CD14-positive monocyte (primary cell): ENCODE results near the gene PLG. TPM values are rescaled to one million over a fixed set of nuclear protein-coding genes. Genes with fewer than 3 reads are reported as not detected.
"Not testable (repeated sequence)": the region's sequence is repeated elsewhere in the genome, so short reads cannot be mapped to it uniquely, and the experiment has no call there.

Experiments used
- DNase-seq, 3 donors: peaks; one replicate each; pipeline ENCODE4 v3.0.0-alpha.2; 2011 to 2022
- H2AFZ ChIP-seq: 2 replicates; pipeline ENCODE4 v1.6.0; 2012; ENCODE audit warnings: mild to moderate bottlenecking, low read depth, low read length, inconsistent platforms; ENCODE audit not compliant: insufficient read depth, poor library complexity, severe bottlenecking
- H3K27ac ChIP-seq, 2 donors: 1 replicate in 1 of 2; 2 replicates in 1 of 2; pipeline ENCODE4 v1.5.1; 2012 to 2013; ENCODE audit warnings: low read length in 2 of 2, control low read depth in 1 of 2, inconsistent platforms in 1 of 2, low read depth in 1 of 2, mild to moderate bottlenecking in 1 of 2
- H3K27me3 ChIP-seq, 2 donors: one replicate each; pipeline versions ENCODE4 v1.6.0 to v1.6.1; 2011 to 2013; ENCODE audit warnings: low read length in 2 of 2; ENCODE audit not compliant: control insufficient read depth in 2 of 2, insufficient read depth in 2 of 2
- H3K36me3 ChIP-seq, 2 donors: replicated peaks in 1 of 2; 1 replicate in 1 of 2; 2 replicates in 1 of 2; pipeline versions ENCODE4 v1.5.1 to v1.6.1; 2012 to 2013; ENCODE audit warnings: low read length in 2 of 2, control low read depth in 1 of 2, inconsistent platforms in 1 of 2, mild to moderate bottlenecking in 1 of 2; ENCODE audit not compliant: insufficient read depth in 2 of 2, control insufficient read depth in 1 of 2
- H3K4me1 ChIP-seq, 2 donors: 1 replicate in 1 of 2; 2 replicates in 1 of 2; pipeline versions ENCODE4 v1.5.1 to v1.6.1; 2012 to 2013; ENCODE audit warnings: low read length in 2 of 2, control low read depth in 1 of 2, inconsistent platforms in 1 of 2, mild to moderate bottlenecking in 1 of 2, moderate library complexity in 1 of 2; ENCODE audit not compliant: insufficient read depth in 2 of 2, control insufficient read depth in 1 of 2
- H3K4me2 ChIP-seq: replicated peaks from 2 replicates; pipeline ENCODE3; 2012; ENCODE audit warnings: low read length, moderate library complexity, mild to moderate bottlenecking; ENCODE audit not compliant: poor library complexity, severe bottlenecking; ENCODE audit errors: extremely low read depth
- H3K4me3 ChIP-seq, 3 experiments: fragments of 200-600 bp in 1 of 3; sonication (generic) in 1 of 3; replicated peaks in 1 of 3; 1 replicate in 2 of 3; 2 replicates in 1 of 3; pipeline ENCODE4 v1.5.1; 2011 to 2013; ENCODE audit warnings: low read length in 3 of 3, mild to moderate bottlenecking in 3 of 3, control low read depth in 2 of 3, low read depth in 2 of 3, inconsistent platforms in 1 of 3, moderate library complexity in 1 of 3
- H3K79me2 ChIP-seq: 2 replicates; pipeline ENCODE4 v1.6.0; 2012; ENCODE audit warnings: mild to moderate bottlenecking, control low read depth, inconsistent platforms, low read length, moderate library complexity; ENCODE audit not compliant: insufficient read depth
- H3K9ac ChIP-seq: 2 replicates; pipeline ENCODE4 v1.6.0; 2017; ENCODE audit warnings: low read length, mild to moderate bottlenecking; ENCODE audit not compliant: insufficient read depth, poor library complexity, severe bottlenecking
- H3K9me3 ChIP-seq, 2 donors: replicated peaks in 1 of 2; 1 replicate in 1 of 2; 2 replicates in 1 of 2; pipeline versions ENCODE4 v1.5.1 to v1.6.1; 2012 to 2013; ENCODE audit warnings: low read length in 2 of 2, control low read depth in 1 of 2; ENCODE audit not compliant: control insufficient read depth in 1 of 2, insufficient read depth in 1 of 2
- H4K20me1 ChIP-seq: 2 replicates; pipeline ENCODE4 v1.6.0; 2012; ENCODE audit warnings: mild to moderate bottlenecking, low read length, control low read depth, moderate library complexity; ENCODE audit not compliant: insufficient read depth
- H3K27ac Mint-ChIP-seq, 7 donors: one replicate each; pipeline ENCODE4 v1.8.0; 2020; ENCODE audit warnings: mild to moderate bottlenecking in 7 of 7, mixed read lengths in 7 of 7, moderate library complexity in 6 of 7, inconsistent platforms in 2 of 7
- H3K27me3 Mint-ChIP-seq, 3 donors: one replicate each; pipeline ENCODE4 v1.8.0; 2021 to 2022; ENCODE audit warnings: low read depth in 3 of 3, mild to moderate bottlenecking in 3 of 3, mixed read lengths in 3 of 3, moderate library complexity in 3 of 3, inconsistent platforms in 1 of 3
- H3K36me3 Mint-ChIP-seq, 2 donors: one replicate each; pipeline ENCODE4 v1.8.0; 2020; ENCODE audit warnings: mixed read lengths in 2 of 2, inconsistent platforms in 1 of 2, mild to moderate bottlenecking in 1 of 2
- H3K4me1 Mint-ChIP-seq: one replicate; pipeline ENCODE4 v1.8.0; 2020; ENCODE audit warnings: mild to moderate bottlenecking, mixed read lengths
- H3K4me3 Mint-ChIP-seq, 2 donors: one replicate each; pipeline ENCODE4 v1.8.0; 2020; ENCODE audit warnings: mild to moderate bottlenecking in 2 of 2, mixed read lengths in 2 of 2, moderate library complexity in 1 of 2
- H3K9me3 Mint-ChIP-seq, 7 donors: one replicate each; pipeline ENCODE4 v1.8.0; 2020 to 2022; ENCODE audit warnings: mixed read lengths in 7 of 7, mild to moderate bottlenecking in 6 of 7, moderate library complexity in 6 of 7, inconsistent platforms in 2 of 7
- WGBS: methylation state at CpG from one replicate; pipeline ENCODE4 v1.1.5; 2013; ENCODE audit warnings: missing lambda C conversion rate; ENCODE audit not compliant: insufficient coverage; 5-methylcytosine and 5-hydroxymethylcytosine counted together
- intact Hi-C, 2 donors: fragments of 100-400 bp; cut with micrococcal nuclease; formaldehyde crosslinking; loops; one replicate each; pipeline versions ENCODE4 v1.15.0 to v1.15.1; 2023
- polyA plus RNA-seq, 3 donors: library from polyadenylated mRNA; depleted of rRNA in 1 of 3; unstranded in 2 of 3; stranded (reverse) in 1 of 3; fragments of 300-500 nt in 2 of 3; fragments of >200 nt in 1 of 3; fragmentation: Illumina TruSeq in 2 of 3; gene quantifications; 1 replicate in 2 of 3; 2 replicates in 1 of 3; pipeline ENCODE4 v1.2.3, GENCODE V29; 2012 to 2021
- TF ChIP-seq, protein P1 (sequence below): fragments of 200-600 bp; IDR thresholded peaks from one replicate; pipeline ENCODE4 v1.8.0; 2022; ENCODE audit warnings: antibody characterized with exemption, mild to moderate bottlenecking

Gene PLG
- polyA plus RNA-seq, 3 donors: not detected

DNA sequence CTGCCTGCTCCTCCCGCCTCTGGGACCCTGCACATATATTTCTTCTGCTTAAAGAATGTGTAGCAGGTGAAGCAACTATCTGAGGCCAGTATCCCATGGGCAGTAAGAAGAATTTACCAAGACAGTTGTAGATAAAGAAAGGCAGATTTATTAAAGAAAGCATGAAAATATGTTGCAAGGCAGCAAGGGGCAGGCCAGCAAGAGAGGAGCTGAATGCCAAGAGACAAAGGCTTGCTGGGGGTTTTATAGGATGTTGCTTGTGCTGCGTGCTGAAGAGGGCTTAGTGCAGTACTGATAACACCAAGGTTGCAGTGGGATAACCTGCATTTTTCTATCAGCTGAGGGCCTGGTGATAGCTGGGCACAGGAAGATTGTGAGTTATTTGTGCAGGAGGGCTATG is 6.4 kb upstream of the PLG start:
- H3K4me3 Mint-ChIP-seq, H3K27me3 Mint-ChIP-seq: not testable (repeated sequence)

DNA sequence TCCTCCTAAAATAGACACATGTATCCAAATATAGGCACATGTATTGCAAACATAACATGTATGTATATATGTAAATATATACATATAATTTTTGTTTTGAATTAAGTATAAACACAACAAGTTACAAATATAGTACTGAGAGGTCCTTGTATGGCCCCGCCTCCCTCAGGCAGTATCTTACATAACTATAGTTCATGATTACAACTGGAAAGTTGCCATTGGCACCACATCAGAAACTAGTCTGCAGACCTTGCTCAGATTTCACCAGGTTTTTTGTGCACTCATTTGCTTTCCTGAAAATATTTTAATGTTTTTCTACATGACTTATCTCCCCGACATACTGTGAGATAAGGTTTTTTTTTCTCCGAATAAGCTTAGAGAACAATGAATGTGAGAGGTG is 5.2 kb upstream of the PLG start:
- DNase-seq: not testable (repeated sequence)

More for the DNA sequence above, 6.4 kb upstream of the PLG start:
- H3K9me3 ChIP-seq, H3K27ac Mint-ChIP-seq, H3K9ac ChIP-seq, H3K4me2 ChIP-seq, H3K27me3 ChIP-seq, intact Hi-C loops, H3K27ac ChIP-seq, H4K20me1 ChIP-seq, H2AFZ ChIP-seq, H3K4me1 ChIP-seq, H3K4me1 Mint-ChIP-seq, H3K4me3 ChIP-seq, DNase-seq, H3K36me3 ChIP-seq, H3K36me3 Mint-ChIP-seq, H3K79me2 ChIP-seq: not testable (repeated sequence)
- 89% methylated on average over 1 of the region's 2 CpGs for WGBS
- peaks cover 0 to 12% (median 6%) of the 10 kb centered on the region in 7 donors for H3K9me3 Mint-ChIP-seq

DNA sequence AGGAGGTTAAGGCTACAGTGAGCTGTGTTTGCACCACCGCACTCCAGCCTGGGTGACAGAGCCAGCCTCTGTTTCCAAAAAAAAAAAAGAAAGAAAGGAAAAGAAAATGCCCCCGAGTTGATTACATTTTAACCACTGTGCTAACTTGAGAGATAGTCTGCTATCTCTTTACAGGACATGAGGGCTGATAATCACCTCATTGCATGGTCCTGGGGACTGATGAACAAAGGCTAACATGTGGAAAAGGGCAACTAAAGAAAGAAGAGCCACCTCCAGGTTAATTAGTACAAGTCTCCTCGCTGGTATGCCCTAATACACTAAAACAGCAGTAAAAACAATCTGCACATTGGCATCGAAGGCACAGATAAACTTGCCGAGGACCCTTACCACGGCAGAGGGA is 4.2 kb upstream of the PLG start:
- no peak overlapping the region for H3K4me3 Mint-ChIP-seq
- intact Hi-C loops: no loop called here
- TF ChIP-seq, protein P1, sequence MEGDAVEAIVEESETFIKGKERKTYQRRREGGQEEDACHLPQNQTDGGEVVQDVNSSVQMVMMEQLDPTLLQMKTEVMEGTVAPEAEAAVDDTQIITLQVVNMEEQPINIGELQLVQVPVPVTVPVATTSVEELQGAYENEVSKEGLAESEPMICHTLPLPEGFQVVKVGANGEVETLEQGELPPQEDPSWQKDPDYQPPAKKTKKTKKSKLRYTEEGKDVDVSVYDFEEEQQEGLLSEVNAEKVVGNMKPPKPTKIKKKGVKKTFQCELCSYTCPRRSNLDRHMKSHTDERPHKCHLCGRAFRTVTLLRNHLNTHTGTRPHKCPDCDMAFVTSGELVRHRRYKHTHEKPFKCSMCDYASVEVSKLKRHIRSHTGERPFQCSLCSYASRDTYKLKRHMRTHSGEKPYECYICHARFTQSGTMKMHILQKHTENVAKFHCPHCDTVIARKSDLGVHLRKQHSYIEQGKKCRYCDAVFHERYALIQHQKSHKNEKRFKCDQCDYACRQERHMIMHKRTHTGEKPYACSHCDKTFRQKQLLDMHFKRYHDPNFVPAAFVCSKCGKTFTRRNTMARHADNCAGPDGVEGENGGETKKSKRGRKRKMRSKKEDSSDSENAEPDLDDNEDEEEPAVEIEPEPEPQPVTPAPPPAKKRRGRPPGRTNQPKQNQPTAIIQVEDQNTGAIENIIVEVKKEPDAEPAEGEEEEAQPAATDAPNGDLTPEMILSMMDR: no peak

More for the DNA sequence above, 5.2 kb upstream of the PLG start:
- H2AFZ ChIP-seq, H3K4me1 Mint-ChIP-seq, H3K27me3 Mint-ChIP-seq, H3K9me3 ChIP-seq, H3K27me3 ChIP-seq, H3K27ac ChIP-seq, H3K4me3 Mint-ChIP-seq, H3K9ac ChIP-seq, intact Hi-C loops, H4K20me1 ChIP-seq, H3K36me3 Mint-ChIP-seq, H3K4me2 ChIP-seq, H3K9me3 Mint-ChIP-seq, H3K4me1 ChIP-seq, H3K27ac Mint-ChIP-seq, H3K36me3 ChIP-seq, H3K79me2 ChIP-seq, H3K4me3 ChIP-seq: not testable (repeated sequence)
- no CpG with 5 or more reads among the region's 3 CpGs for WGBS

DNA sequence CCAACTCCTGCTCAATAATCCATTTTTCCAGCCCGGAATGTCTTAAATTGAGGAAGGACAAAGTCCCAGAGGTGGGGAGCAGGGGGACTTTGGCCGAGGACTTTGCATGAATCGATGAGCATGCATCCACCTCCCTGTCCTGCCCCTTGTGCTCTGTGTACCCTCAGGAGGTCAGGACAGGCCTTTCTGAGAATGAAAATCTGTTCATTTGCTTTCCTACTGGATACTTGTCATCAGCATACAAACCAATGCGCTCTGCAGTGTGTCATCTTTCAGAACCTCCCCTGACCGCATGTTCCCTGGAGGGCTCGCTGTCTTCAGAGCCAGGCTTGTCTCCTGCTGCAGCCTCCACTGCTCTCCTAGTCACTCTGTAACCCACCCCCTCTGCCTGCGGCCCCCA is 2.6 kb downstream of the PLG start:
- H3K4me2 ChIP-seq, H3K36me3 ChIP-seq, H4K20me1 ChIP-seq, DNase-seq, H3K9me3 Mint-ChIP-seq, H3K27me3 Mint-ChIP-seq, H3K9ac ChIP-seq, intact Hi-C loops, H3K4me1 Mint-ChIP-seq, H3K79me2 ChIP-seq, H3K27me3 ChIP-seq, H3K27ac Mint-ChIP-seq, H3K9me3 ChIP-seq, H3K36me3 Mint-ChIP-seq, H3K4me3 Mint-ChIP-seq, H2AFZ ChIP-seq, H3K4me3 ChIP-seq, H3K4me1 ChIP-seq, H3K27ac ChIP-seq: not testable (repeated sequence)
- 90% methylated on average over 4 of the region's 7 CpGs for WGBS

More for the DNA sequence above, 4.2 kb upstream of the PLG start:
- 92% methylated on average over 2 of the region's 6 CpGs for WGBS
- Mint-ChIP-seq H3K4me1 (no peaks in the 10 kb centered on the region), H3K9me3 (peaks cover 0 to 5% (median 2%) of the 10 kb centered on the region in 7 donors), H3K27ac (no peak overlapping the region), H3K27me3 (peaks cover 1 to 2% (median 2%) of the 10 kb centered on the region in 3 donors), H3K36me3 (no peaks in the 10 kb centered on the region)
- Histone ChIP-seq H3K4me2 (no peak overlapping the region), H3K27me3 (no peaks in the 10 kb centered on the region), H3K9ac (no peak overlapping the region), H3K9me3 (no peaks in the 10 kb centered on the region), H3K4me3 (no peak overlapping the region), H2AFZ (no peak overlapping the region), H3K79me2 (no peaks in the 10 kb centered on the region), H3K36me3 (no peaks in the 10 kb centered on the region), H3K27ac (no peak overlapping the region), H3K4me1 (no peaks in the 10 kb centered on the region), H4K20me1 (no peaks in the 10 kb centered on the region)
- no peak for DNase-seq
